SK-N-SH (cell line): ENCODE data around the gene RCAN2. TPM values are rescaled to one million over a fixed set of nuclear protein-coding genes. Genes with fewer than 3 reads are reported as not detected.

Source experiments
- CTCF ChIA-PET: fragments of 300-600, 350-600 bp; formaldehyde crosslinking; extraction: SDS; loops from one replicate; lab custom pipeline; 2021; lab: Yijun Ruan, JAX
- POLR2A ChIA-PET: fragments of 350-600 bp; sonication (Branson Sonifier 250); formaldehyde crosslinking; extraction: SDS; loops from one replicate; lab custom pipeline; 2020; ENCODE audit warnings: antibody characterized with exemption, inconsistent platforms; lab: Yijun Ruan, JAX
- DNase-seq: peaks from one replicate; pipeline ENCODE4 v3.0.0; 2012
- H2AFZ ChIP-seq: fragments of 200-600 bp; sonication (generic); 2 replicates; pipeline ENCODE4 v1.8.1; 2016; ENCODE audit warnings: antibody characterized with exemption, mild to moderate bottlenecking, low read depth
- H3F3A ChIP-seq: fragments of 200-600 bp; sonication (generic); replicated peaks from 2 replicates; pipeline ENCODE3; 2016; ENCODE audit warnings: antibody characterized with exemption, mild to moderate bottlenecking; ENCODE audit not compliant: insufficient read depth
- H3K27ac ChIP-seq, 2 experiments: fragments of 200-500 bp in 1 of 2; fragments of 200-600 bp in 1 of 2; sonication (Bioruptor generic) in 1 of 2; sonication (generic), shearing (Covaris generic) in 1 of 2; 2 replicates each; pipeline versions ENCODE4 v1.5.1 to v1.6.1; 2014 to 2016; ENCODE audit warnings: low read depth in 2 of 2, inconsistent platforms in 1 of 2, low read length in 1 of 2, mild to moderate bottlenecking in 1 of 2, mixed read lengths in 1 of 2
- H3K27me3 ChIP-seq: fragments of 200-600 bp; sonication (generic), shearing (Covaris generic); 2 replicates; pipeline ENCODE4 v1.6.1; 2016; ENCODE audit warnings: mixed run types; ENCODE audit not compliant: insufficient read depth
- H3K36me3 ChIP-seq, 2 experiments: fragments of 200-500 bp in 1 of 2; fragments of 200-600 bp in 1 of 2; sonication (Bioruptor generic) in 1 of 2; sonication (generic) in 1 of 2; replicated peaks in 1 of 2; 2 replicates each; pipeline versions ENCODE3 to v1.5.1; 2014 to 2016; ENCODE audit warnings: low read length in 1 of 2, mild to moderate bottlenecking in 1 of 2; ENCODE audit not compliant: insufficient read depth in 2 of 2, control insufficient read depth in 1 of 2
- H3K4me1 ChIP-seq, 2 experiments: fragments of 200-500 bp in 1 of 2; fragments of 200-600 bp in 1 of 2; sonication (Bioruptor generic) in 1 of 2; sonication (generic), shearing (Covaris generic) in 1 of 2; 2 replicates each; pipeline versions ENCODE4 v1.5.1 to v1.6.1; 2014 to 2016; ENCODE audit warnings: low read depth in 1 of 2, low read length in 1 of 2, mixed run types in 1 of 2; ENCODE audit not compliant: insufficient read depth in 2 of 2, control insufficient read depth in 1 of 2
- H3K4me2 ChIP-seq: fragments of 200-600 bp; sonication (generic), shearing (Covaris generic); 2 replicates; pipeline ENCODE4 v1.6.1; 2017; ENCODE audit warnings: mixed run types
- H3K4me3 ChIP-seq, 2 experiments: fragments of 200-500 bp in 1 of 2; fragments of 200-600 bp in 1 of 2; sonication (Bioruptor generic) in 1 of 2; sonication (generic), shearing (Covaris generic) in 1 of 2; 2 replicates each; pipeline versions ENCODE4 v1.5.1 to v1.8.1; 2014 to 2016; ENCODE audit warnings: low read depth in 2 of 2, inconsistent platforms in 1 of 2, low read length in 1 of 2, mild to moderate bottlenecking in 1 of 2, mixed read lengths in 1 of 2, moderate library complexity in 1 of 2
- H3K79me2 ChIP-seq: fragments of 200-600 bp; sonication (generic); 2 replicates; pipeline ENCODE4 v1.8.1; 2017; ENCODE audit warnings: mild to moderate bottlenecking; ENCODE audit not compliant: insufficient read depth
- H3K9ac ChIP-seq: fragments of 200-600 bp; sonication (generic); 2 replicates; pipeline ENCODE4 v1.6.1; 2017; ENCODE audit warnings: mixed run types
- H3K9me2 ChIP-seq: fragments of 200-600 bp; sonication (generic); 2 replicates; pipeline ENCODE4 v1.6.1; 2017; ENCODE audit warnings: mixed run types
- H3K9me3 ChIP-seq: fragments of 200-600 bp; sonication (generic); 2 replicates; pipeline ENCODE4 v1.6.1; 2017; ENCODE audit warnings: mixed run types, mild to moderate bottlenecking, moderate library complexity
- H4K20me1 ChIP-seq: fragments of 200-600 bp; sonication (generic); 2 replicates; pipeline ENCODE4 v1.6.1; 2017; ENCODE audit warnings: mild to moderate bottlenecking, mixed run types; ENCODE audit not compliant: insufficient read depth
- ELF1 ChIP-seq: IDR thresholded peaks from 2 replicates; pipeline ENCODE4 v1.4.0; 2012
- FOSL2 ChIP-seq: IDR thresholded peaks from 2 replicates; pipeline ENCODE4 v1.4.0; 2012; ENCODE audit warnings: low read depth, mild to moderate bottlenecking, moderate library complexity, borderline replicate concordance
- GABPA ChIP-seq: IDR thresholded peaks from 2 replicates; pipeline ENCODE4 v1.4.0; 2012; ENCODE audit warnings: low read depth, mild to moderate bottlenecking
- POLR2AphosphoS5 ChIP-seq: IDR thresholded peaks from 2 replicates; pipeline ENCODE4 v1.6.1; 2012; ENCODE audit warnings: low read depth, low read length
- RCOR1 ChIP-seq: fragments of 150-350 bp; IDR thresholded peaks from 2 replicates; pipeline ENCODE4 v1.6.1; 2017; ENCODE audit warnings: antibody characterized with exemption, low read length
- TAF1 ChIP-seq: IDR thresholded peaks from 2 replicates; pipeline ENCODE4 v1.6.1; 2012; ENCODE audit warnings: low read depth, mild to moderate bottlenecking, low read length, moderate library complexity, borderline replicate concordance
- YY1 ChIP-seq: IDR thresholded peaks from 2 replicates; pipeline ENCODE4 v1.4.0; 2012; ENCODE audit warnings: low read depth, mild to moderate bottlenecking
- WGBS: methylation state at CpG from one replicate; pipeline ENCODE4 v1.1.6; 2017; ENCODE audit warnings: low lambda C conversion rate; 5-methylcytosine and 5-hydroxymethylcytosine counted together
- polyA plus RNA-seq, 3 experiments: library from polyadenylated mRNA; depleted of rRNA; stranded (reverse); fragments of >200 nt; gene quantifications; 2 replicates each; pipeline ENCODE4 v1.2.3, GENCODE V29; 2012
- TF ChIP-seq, protein P1 (sequence below): IDR thresholded peaks from 2 replicates; pipeline ENCODE4 v1.4.0; 2012; ENCODE audit warnings: low read depth, borderline replicate concordance
- TF ChIP-seq, protein P2 (sequence below): IDR thresholded peaks from 2 replicates; pipeline ENCODE4 v1.4.0; 2012; ENCODE audit warnings: low read depth
- TF ChIP-seq, protein P3 (sequence below): fragments of 200-600 bp; sonication (generic); IDR thresholded peaks from 2 replicates; pipeline ENCODE4 v1.6.1; 2017; ENCODE audit warnings: antibody characterized with exemption, mild to moderate bottlenecking, moderate library complexity
- TF ChIP-seq, protein P4 (sequence below): IDR thresholded peaks from 2 replicates; pipeline ENCODE4 v1.6.1; 2012; ENCODE audit warnings: mild to moderate bottlenecking, low read depth, low read length, moderate library complexity
- TF ChIP-seq, protein P5 (sequence below): IDR thresholded peaks from 2 replicates; pipeline ENCODE4; 2012

The RCAN2 gene
- polyA plus RNA-seq, 1 of the 3 experiments (the other 2 are of a cell fraction): not detected

DNA sequence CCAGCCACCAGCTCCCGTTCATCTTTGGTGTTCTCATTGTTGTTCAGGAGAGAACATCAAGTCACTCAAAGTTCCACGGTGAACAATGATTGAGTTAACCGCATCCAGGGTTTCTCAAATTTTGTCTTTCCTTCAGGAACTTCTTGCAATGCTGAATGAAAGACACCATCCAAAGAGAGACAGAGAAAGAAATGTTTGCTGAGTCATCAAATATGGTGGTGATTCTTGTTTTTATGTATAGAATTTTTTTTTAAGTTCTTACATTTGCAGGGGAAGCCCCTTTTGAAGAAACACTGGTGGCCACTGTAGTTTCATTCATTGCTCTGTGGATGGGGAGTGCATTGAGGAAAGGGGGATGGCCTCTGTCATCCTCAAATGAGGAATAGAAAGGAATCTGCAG lies 258.1 kb downstream of the RCAN2 start:
- DNase-seq: no peak
- TF ChIP-seq GABPA: no peak
- TF ChIP-seq, protein P1, sequence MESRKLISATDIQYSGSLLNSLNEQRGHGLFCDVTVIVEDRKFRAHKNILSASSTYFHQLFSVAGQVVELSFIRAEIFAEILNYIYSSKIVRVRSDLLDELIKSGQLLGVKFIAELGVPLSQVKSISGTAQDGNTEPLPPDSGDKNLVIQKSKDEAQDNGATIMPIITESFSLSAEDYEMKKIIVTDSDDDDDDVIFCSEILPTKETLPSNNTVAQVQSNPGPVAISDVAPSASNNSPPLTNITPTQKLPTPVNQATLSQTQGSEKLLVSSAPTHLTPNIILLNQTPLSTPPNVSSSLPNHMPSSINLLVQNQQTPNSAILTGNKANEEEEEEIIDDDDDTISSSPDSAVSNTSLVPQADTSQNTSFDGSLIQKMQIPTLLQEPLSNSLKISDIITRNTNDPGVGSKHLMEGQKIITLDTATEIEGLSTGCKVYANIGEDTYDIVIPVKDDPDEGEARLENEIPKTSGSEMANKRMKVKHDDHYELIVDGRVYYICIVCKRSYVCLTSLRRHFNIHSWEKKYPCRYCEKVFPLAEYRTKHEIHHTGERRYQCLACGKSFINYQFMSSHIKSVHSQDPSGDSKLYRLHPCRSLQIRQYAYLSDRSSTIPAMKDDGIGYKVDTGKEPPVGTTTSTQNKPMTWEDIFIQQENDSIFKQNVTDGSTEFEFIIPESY: no peak
- no peak for TF ChIP-seq ELF1
- no peak for TF ChIP-seq RCOR1
- TF ChIP-seq, protein P2, sequence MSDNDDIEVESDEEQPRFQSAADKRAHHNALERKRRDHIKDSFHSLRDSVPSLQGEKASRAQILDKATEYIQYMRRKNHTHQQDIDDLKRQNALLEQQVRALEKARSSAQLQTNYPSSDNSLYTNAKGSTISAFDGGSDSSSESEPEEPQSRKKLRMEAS: no peak
- TF ChIP-seq POLR2AphosphoS5: no peak
- TF ChIP-seq, protein P3, sequence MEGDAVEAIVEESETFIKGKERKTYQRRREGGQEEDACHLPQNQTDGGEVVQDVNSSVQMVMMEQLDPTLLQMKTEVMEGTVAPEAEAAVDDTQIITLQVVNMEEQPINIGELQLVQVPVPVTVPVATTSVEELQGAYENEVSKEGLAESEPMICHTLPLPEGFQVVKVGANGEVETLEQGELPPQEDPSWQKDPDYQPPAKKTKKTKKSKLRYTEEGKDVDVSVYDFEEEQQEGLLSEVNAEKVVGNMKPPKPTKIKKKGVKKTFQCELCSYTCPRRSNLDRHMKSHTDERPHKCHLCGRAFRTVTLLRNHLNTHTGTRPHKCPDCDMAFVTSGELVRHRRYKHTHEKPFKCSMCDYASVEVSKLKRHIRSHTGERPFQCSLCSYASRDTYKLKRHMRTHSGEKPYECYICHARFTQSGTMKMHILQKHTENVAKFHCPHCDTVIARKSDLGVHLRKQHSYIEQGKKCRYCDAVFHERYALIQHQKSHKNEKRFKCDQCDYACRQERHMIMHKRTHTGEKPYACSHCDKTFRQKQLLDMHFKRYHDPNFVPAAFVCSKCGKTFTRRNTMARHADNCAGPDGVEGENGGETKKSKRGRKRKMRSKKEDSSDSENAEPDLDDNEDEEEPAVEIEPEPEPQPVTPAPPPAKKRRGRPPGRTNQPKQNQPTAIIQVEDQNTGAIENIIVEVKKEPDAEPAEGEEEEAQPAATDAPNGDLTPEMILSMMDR: no peak
- TF ChIP-seq, protein P4, sequence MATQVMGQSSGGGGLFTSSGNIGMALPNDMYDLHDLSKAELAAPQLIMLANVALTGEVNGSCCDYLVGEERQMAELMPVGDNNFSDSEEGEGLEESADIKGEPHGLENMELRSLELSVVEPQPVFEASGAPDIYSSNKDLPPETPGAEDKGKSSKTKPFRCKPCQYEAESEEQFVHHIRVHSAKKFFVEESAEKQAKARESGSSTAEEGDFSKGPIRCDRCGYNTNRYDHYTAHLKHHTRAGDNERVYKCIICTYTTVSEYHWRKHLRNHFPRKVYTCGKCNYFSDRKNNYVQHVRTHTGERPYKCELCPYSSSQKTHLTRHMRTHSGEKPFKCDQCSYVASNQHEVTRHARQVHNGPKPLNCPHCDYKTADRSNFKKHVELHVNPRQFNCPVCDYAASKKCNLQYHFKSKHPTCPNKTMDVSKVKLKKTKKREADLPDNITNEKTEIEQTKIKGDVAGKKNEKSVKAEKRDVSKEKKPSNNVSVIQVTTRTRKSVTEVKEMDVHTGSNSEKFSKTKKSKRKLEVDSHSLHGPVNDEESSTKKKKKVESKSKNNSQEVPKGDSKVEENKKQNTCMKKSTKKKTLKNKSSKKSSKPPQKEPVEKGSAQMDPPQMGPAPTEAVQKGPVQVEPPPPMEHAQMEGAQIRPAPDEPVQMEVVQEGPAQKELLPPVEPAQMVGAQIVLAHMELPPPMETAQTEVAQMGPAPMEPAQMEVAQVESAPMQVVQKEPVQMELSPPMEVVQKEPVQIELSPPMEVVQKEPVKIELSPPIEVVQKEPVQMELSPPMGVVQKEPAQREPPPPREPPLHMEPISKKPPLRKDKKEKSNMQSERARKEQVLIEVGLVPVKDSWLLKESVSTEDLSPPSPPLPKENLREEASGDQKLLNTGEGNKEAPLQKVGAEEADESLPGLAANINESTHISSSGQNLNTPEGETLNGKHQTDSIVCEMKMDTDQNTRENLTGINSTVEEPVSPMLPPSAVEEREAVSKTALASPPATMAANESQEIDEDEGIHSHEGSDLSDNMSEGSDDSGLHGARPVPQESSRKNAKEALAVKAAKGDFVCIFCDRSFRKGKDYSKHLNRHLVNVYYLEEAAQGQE: no peak
- TF ChIP-seq TAF1: no peak
- no peaks in the 10 kb centered on the region for H4K20me1 ChIP-seq
- no peaks in the 10 kb centered on the region for H3F3A ChIP-seq
- H3K9me2 ChIP-seq: no peaks in the 10 kb centered on the region
- H3K9me3 ChIP-seq: no peaks in the 10 kb centered on the region
- no peak overlapping the region for H3K4me2 ChIP-seq
- H3K9ac ChIP-seq: no peak overlapping the region
- CTCF ChIA-PET: no interaction called here
- 0% methylated on average over 3 of the region's 3 CpGs for WGBS
- H3K36me3 ChIP-seq: no peaks in the 10 kb centered on the region
- H3K27me3 ChIP-seq: no peaks in the 10 kb centered on the region; the same call in 1 of the 2 replicates
- POLR2A ChIA-PET: no interaction called here
- H3K79me2 ChIP-seq: no peaks in the 10 kb centered on the region
- H3K4me3 ChIP-seq: no peak overlapping the region
- no peak overlapping the region for H3K27ac ChIP-seq
- H2AFZ ChIP-seq: no peak overlapping the region
- no peaks in the 10 kb centered on the region for H3K4me1 ChIP-seq

DNA sequence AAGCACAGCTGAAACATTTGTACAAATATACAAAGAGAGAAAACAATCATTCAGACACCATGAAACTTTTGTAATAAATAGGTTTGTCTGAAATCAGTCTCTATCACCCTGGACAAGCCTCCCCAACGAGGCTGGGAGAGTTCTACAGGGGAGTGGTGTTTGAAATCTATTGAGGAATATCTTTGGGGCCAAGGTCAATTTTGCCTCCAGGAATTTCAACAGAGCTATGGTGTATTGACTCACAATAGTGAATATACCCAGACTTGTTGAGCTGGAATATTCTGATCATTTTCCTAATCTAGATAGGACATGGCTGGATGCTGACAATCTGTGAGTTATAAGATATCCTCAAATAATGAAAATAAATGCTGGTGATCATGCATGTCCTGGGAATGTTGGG lies 269.0 kb downstream of the RCAN2 start:
- DNase-seq: no peak
- Histone ChIP-seq H3K9me3 (no peaks in the 10 kb centered on the region), H4K20me1 (no peaks in the 10 kb centered on the region), H3K4me3 (no peak overlapping the region), H3K79me2 (no peaks in the 10 kb centered on the region), H3K36me3 (no peaks in the 10 kb centered on the region), H2AFZ (no peak overlapping the region), H3K27ac (no peak overlapping the region), H3K27me3 (peaks cover 11% of the 10 kb centered on the region; the same call in 1 of the 2 replicates), H3K4me1 (no peaks in the 10 kb centered on the region), H3K9me2 (no peaks in the 10 kb centered on the region), H3K9ac (no peak overlapping the region), H3F3A (no peaks in the 10 kb centered on the region), H3K4me2 (no peak overlapping the region)
- WGBS: 15% methylated on average over 1 of the region's 1 CpG
- CTCF ChIA-PET: interaction anchor here (1.7 to 3.4 kb wide), 2 partner anchors 14 to 188 kb away, joined by 3 to 17 read pairs; no protein-coding TSS in a partner anchor
- POLR2A ChIA-PET: no interaction called here
- TF ChIP-seq, protein P1: no peak
- TF ChIP-seq FOSL2 (no peak), YY1 (no peak)
- TF ChIP-seq, protein P5, sequence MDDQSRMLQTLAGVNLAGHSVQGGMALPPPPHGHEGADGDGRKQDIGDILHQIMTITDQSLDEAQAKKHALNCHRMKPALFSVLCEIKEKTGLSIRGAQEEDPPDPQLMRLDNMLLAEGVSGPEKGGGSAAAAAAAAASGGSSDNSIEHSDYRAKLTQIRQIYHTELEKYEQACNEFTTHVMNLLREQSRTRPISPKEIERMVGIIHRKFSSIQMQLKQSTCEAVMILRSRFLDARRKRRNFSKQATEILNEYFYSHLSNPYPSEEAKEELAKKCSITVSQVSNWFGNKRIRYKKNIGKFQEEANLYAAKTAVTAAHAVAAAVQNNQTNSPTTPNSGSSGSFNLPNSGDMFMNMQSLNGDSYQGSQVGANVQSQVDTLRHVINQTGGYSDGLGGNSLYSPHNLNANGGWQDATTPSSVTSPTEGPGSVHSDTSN: no peak
- TF ChIP-seq, protein P4: no peak
